NCI-H2196 treated with DMSO at 0.1 percent for 48 hours (cell line): Measurements from ENCODE around the gene DPH7.
A peak's percentile ranks its signal among the peaks of the same experiment; 100 is the strongest.
"Not testable (repeated sequence)": the region's sequence is repeated elsewhere in the genome, so short reads cannot be mapped to it uniquely, and the experiment has no call there.

Source experiments
- DNase-seq: peaks from one replicate; lab custom pipeline; 2025; ENCODE audit not compliant: unreplicated experiment; lab: John Stamatoyannopoulos, UW

Gene DPH7

DNA sequence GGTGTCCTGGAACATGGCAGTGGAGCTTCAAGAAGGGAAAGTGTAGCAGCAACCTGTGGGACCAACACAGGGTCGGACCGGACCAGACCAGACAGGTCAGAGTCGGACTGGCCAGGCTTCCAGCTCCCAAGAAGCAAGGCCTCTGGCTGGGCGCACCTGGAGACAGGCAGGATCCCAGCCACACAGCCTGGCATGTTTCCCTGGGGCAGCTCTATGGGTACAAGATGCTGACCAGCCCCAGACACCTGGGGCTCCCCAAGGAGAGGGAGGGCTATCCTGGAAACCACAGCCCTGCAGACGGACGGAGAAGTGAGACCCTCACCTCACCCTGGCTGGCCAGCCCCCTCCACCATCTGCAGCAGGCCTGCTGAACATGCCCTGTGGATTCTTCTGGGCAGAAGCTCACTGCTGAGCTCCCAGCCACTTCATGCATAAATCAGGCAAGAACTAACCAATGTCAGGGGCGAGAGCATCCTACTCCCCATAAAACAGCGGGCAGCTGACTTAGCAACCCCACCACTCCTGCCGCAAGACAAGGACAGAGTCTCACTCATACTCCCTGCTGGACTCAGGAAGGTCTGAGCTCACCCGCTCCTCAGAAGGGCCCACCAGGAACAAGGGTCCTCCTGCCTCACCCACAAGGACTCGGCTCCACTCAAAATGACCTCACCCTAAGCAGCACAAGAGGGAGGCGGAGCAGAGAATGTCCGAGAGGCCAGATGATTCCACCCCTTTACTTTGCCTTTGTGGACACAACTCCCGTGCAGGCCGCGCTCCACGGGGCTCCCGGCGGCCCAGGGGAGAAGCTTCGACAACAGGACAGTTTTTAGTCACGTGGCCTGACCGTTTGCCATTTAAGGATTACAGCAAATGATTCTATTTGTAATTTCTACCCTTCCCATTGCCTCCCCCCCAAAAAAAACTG, 2.9 kb upstream of the DPH7 start:
- no peak for DNase-seq

- no peak for DNase-seq
Measured at GRCh38 chr9:137580954-137581322, 2.2 kb upstream of the DPH7 start.

DNA sequence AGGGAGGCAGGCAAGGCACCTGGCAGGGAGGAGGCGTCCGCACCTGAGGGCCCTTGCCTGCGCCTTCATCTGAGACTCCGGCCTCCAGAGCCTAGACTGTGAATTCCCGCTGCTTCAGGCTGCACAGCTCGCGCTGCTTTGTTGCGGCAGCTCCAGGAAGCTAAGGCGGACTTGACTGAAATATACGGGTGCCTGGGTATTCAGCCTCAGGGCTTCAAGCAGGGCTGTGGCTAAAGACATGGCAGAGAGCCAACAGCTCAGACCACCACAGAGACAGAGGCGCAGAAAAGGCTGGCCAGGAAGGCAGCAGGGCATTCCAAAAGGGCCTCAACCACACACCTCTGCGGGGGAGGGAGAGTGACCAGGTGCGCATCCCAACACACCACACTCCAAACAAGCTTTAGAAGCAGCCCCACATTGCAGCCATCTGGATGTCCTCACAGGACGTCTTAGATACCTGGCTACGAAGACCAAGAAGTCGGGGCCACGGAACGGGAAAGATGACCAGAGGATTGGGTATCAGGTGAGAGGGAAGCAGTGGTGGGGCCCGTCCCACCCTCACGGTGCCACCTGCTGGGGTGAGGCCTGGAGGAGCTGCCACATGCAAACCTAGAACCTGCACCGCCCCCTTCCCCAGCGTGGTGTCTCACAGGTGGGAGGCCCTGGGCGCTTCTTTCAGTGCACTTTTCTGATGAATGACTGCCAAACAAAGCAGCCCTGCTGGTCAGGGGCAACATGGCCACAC, 1.7 kb upstream of the DPH7 start:
- DNase-seq: no peak

- DNase-seq: no peak
Measured at GRCh38 chr9:137579259-137579604, 507 bp upstream of the DPH7 start.

GRCh38 chr9:137575716-137576411, 2.9 kb downstream of the DPH7 start:
- no peak for DNase-seq

DNA sequence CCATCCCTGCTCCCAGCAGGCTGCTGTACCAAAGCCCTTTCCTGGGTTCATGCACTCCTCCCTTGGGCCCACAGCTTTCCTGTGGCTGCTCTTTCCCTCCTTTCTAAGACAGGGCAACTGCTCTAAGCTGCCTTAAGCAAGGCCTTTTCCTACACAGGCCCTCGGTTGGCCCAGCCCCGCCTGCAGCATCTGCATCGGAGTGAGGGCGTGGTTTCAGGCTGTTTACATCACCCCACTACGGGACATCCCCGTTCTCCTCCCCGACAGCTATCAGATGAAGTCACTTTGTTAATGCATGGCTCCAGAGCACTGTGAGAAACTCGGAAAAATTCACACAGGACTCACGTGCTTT, 3.4 kb downstream of the DPH7 start:
- DNase-seq: no peak

- DNase-seq: no peak
Measured at GRCh38 chr9:137574192-137574591, 4.5 kb downstream of the DPH7 start.

DNA sequence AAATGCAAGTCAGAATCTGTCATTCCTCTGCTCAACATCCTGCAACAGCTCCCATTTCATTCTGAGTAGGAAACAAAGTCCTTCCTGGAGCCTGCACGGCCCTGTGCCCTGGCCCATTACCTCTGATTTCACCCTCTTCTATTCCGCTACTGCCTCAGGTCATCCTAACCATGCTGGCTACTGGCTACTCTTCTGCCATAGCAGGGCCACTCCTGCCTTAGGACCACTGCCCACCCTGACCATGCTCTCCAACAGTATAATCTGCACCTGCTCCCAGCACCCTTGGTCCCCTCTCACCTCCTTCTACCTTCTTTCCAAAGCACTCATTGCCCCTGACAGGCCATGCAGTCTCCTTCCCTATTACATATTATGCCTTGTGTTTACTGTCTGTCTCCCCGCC, 8.2 kb downstream of the DPH7 start:
- no peak for DNase-seq

GRCh38 chr9:137569609-137570203, 9.0 kb downstream of the DPH7 start:
- no peak for DNase-seq

DNA sequence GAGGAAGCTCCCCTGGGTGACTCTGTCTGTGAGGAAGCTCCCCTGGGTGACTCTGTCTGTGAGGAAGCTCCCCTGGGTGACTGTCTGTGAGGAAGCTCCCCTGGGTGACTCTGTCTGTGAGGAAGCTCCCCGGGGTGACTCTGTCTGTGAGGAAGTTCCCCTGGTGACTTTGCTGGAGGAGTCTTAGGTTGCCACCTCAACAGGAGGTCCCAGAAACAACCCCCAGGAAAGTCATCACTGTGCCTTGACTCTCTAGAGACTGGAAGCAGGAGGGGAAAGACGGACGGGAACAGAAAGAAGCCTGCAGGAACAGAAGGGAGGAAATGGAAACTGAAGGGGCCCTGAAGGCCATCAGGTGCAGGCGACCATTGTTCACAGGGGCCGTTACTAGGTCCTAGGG, 10.3 kb downstream of the DPH7 start:
- DNase-seq: not testable (repeated sequence)

DNA sequence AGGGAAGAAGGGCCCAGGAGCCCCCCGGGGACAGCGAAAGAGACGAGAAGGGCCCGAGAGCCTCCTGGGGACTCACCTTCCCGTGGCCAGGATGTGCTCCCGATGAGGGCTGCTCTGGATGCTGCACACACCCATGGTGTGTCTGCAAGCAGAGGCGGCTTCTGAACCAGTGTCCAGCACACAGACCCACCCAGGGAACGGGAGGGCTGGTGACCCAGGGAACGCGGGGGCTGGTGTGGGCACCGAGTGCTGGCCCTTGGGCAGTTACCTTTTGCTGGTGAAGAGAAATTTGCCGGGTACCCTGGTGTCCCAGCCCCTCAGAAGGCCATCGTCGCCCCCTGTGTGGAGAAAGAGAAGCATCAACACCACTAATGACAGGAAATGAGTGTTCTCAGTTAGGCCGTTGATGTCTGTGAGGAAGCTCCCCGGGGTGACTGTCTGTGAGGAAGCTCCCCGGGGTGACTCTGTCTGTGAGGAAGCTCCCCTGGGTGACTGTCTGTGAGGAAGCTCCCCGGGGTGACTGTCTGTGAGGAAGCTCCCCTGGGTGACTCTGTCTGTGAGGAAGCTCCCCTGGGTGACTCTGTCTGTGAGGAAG, 13.8 kb downstream of the DPH7 start:
- DNase-seq: no peak

DNA sequence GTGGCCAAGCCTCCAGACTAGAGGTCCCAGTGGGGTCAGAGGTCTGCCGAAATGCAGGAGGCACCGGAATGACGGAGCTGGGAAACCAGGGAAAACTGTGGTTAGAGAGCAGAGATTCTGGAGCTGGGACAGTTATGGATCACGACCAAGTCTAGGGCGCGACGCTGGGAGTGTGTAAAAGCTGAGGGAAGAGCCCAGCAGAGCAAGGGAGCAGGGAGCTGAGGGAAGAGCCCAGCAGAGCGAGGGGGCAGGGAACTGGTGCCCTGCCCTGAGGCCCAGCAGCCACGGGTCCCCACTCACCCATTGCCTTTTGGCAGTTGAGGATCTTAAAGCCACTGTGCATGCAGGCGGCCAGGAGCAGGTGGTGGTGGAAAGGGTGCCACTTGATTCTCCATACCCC, 14.6 kb downstream of the DPH7 start:
- DNase-seq: no peak

GRCh38 chr9:137558127-137558526, 20.6 kb downstream of the DPH7 start:
- DNase-seq: no peak

DNA sequence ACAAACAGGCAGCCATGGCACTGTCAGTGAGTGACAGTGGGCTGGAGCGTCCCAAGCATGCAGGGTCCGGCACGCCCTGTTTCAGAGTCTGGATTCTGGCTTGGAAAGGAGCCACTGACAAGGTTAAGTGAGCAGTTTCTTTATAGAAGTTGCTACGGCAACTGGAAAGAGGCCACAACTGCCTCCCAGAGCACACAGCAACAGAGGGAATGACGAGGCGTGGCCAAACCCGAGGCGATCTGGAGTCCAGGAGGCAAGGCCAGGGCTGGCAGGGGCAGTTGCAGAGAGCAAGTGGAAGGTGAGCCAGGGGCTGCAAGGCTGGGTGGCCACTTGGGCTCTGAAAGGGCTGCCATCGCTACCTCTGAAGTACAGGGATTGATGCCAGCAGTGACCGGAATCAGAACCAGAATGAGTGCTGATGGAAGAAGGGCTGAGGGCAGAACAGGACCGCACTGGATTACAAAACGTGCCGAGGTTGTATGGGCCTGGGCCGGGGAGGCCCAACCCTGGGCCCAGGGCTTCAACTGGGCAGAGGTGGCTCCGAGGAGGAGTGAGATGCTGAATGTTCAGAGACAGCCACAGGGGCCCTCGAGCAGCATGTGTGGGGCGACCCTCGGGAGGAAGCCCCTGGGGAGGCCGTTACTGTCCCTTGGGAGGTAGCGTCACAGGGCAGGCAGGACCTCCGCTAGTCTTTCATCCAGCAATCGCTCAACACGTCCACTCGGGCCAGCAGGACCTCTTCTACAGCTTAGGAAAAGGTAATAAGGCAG, 22.5 kb downstream of the DPH7 start:
- DNase-seq: no peak

GRCh38 chr9:137555179-137555578, 23.5 kb downstream of the DPH7 start:
- no peak for DNase-seq

GRCh38 chr9:137554349-137554748, 24.4 kb downstream of the DPH7 start:
- DNase-seq: no peak

GRCh38 chr9:137553654-137554053, 25.1 kb downstream of the DPH7 start:
- DNase-seq: not testable (repeated sequence)

GRCh38 chr9:137552022-137552768, 26.5 kb downstream of the DPH7 start:
- DNase-seq: no peak

GRCh38 chr9:137551264-137552021, 27.3 kb downstream of the DPH7 start, which contains the start of gene MRPL41:
TSS of gene MRPL41 (plus strand) at chr9:137551879. CDS start at chr9:137552082, 203 bp downstream.
- DNase-seq: peak; percentile 83
